GM18505 (cell line): Measurements from ENCODE around the gene PTK6.
"Not testable (repeated sequence)": the region's sequence is repeated elsewhere in the genome, so short reads cannot be mapped to it uniquely, and the experiment has no call there.

Experiments used
- ATAC-seq: cut with Tn5 transposase; IDR thresholded peaks from one replicate; pipeline ENCODE4 v1.9.1; 2021; ENCODE audit not compliant: unreplicated experiment
- POLR2A ChIP-seq: IDR thresholded peaks from 4 replicates; pipeline ENCODE4 v1.6.1; 2011; ENCODE audit warnings: borderline replicate concordance; ENCODE audit not compliant: insufficient read depth, insufficient read length; ENCODE audit errors: extremely low read depth

The PTK6 gene

GRCh38 chr20:63481503-63481902, 55.7 kb downstream of the PTK6 start:
- no peak for TF ChIP-seq POLR2A
- ATAC-seq, result no peak

GRCh38 chr20:63479695-63480419, 57.3 kb downstream of the PTK6 start:
- ATAC-seq, result not testable (repeated sequence)

GRCh38 chr20:63478346-63479302, 58.6 kb downstream of the PTK6 start:
- no peak for ATAC-seq
- no peak for TF ChIP-seq POLR2A
